ENCODE data around the gene PCNT. TPM values are rescaled to one million over a fixed set of nuclear protein-coding genes. Genes with fewer than 3 reads are reported as not detected.

Gene PCNT
- total and polyA plus RNA-seq, 2 of the 8 experiments (the other 6 are each of a cell fraction or from before 2014, with no cell fraction given), result 9.9 to 45.1 TPM

DNA sequence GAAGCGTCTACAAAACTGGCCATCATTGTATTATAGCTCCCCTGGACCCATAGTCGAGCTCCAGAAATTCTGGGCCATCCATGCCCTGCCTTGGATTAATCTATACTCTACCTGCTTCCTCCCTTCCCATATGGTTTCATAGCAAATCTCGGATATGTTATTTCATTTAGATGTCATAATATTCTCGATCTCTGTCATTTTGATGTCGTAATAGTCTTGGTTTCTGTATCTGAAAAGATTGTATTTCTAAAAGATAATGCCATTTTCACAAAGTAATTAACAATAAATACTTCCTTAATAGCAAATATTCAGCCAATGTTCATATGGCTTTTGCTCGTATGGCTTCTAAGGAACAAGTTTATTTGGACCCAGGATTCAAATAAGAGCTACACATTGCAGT, 169.9 kb downstream of the PCNT start:
- FAIRE-seq (no peak), DNase-seq (ENCODE audit: low read depth in 1 of 2, low spot score in 2 of 2) (no peak)
- H3K56ac ChIP-seq (replicated peaks; ENCODE audit: insufficient read length, low read depth, low read length), result no peak overlapping the region
- H3K4ac ChIP-seq (replicated peaks; ENCODE audit: insufficient read length, low read depth, low read length), result no peak overlapping the region
- no peak overlapping the region for H3K9ac ChIP-seq (replicated peaks in 1 of 4; ENCODE audit: extremely low read depth in 1 of 4, low read depth in 3 of 4, low read length in 3 of 4)
- no peak overlapping the region for H3K18ac ChIP-seq (ENCODE audit: extremely low read depth, low read length)
- H3K27me3 ChIP-seq (replicated peaks in 1 of 4; ENCODE audit: control insufficient read depth in 3 of 4, extremely low read depth in 1 of 4, insufficient read depth in 3 of 4, low read length in 3 of 4), result no peaks in the 10 kb centered on the region
- no peak overlapping the region for H3K4me2 ChIP-seq (ENCODE audit: insufficient read depth in 1 of 2, low read depth in 2 of 2, low read length in 2 of 2)
- no peak overlapping the region for H2AFZ ChIP-seq (ENCODE audit: low read length)
- 90% methylated on average over 6 of the region's 6 CpGs; no CpG with 5 or more reads in 1 of the 2 experiments for WGBS, 2 experiments (ENCODE audit: extremely low coverage in 1 of 2, insufficient coverage in 1 of 2, insufficient read length in 1 of 2, insufficient replicate concordance in 2 of 2, low coverage in 1 of 2, low lambda C conversion rate in 2 of 2, missing lambda C conversion rate in 1 of 2)
- no peak overlapping the region for H3K4me3 ChIP-seq (ENCODE audit: extremely low read depth in 1 of 4, insufficient read depth in 2 of 4, low read depth in 3 of 4, low read length in 4 of 4)
- ChIA-PET POLR2A (ENCODE audit: partially characterized antibody) (no interaction called here), CTCF (ENCODE audit: partially characterized antibody) (no interaction called here)
- H3K36me3 ChIP-seq (ENCODE audit: control insufficient read depth in 2 of 4, insufficient read depth in 4 of 4, low read length in 3 of 4), result peaks cover 0 to 14% (median 5%) of the 10 kb centered on the region in 4 experiments; a peak in 5 of 8 replicates
- no peak overlapping the region for H3K23ac ChIP-seq (ENCODE audit: insufficient read length)
- H2BK5ac ChIP-seq (ENCODE audit: low read depth, low read length), result no peak overlapping the region
- H3K14ac ChIP-seq (ENCODE audit: insufficient read length), result no peak overlapping the region
- H2BK120ac ChIP-seq (replicated peaks; ENCODE audit: low read depth, low read length), result no peak overlapping the region
- H2BK15ac ChIP-seq (ENCODE audit: low read length), result no peak overlapping the region
- no peaks in the 10 kb centered on the region for H3K79me2 ChIP-seq (ENCODE audit: control insufficient read depth in 1 of 2, insufficient read depth in 2 of 2, low read length in 2 of 2)
- no peak overlapping the region for H2AK5ac ChIP-seq (ENCODE audit: low read depth, low read length)
- no peak overlapping the region for H2BK20ac ChIP-seq (ENCODE audit: low read length)
- no peak overlapping the region for H3K27ac ChIP-seq (ENCODE audit: low read depth, low read length)
- no peak overlapping the region for H4K5ac ChIP-seq (ENCODE audit: insufficient read length, low read depth, low read length)
- TF ChIP-seq, protein P1, sequence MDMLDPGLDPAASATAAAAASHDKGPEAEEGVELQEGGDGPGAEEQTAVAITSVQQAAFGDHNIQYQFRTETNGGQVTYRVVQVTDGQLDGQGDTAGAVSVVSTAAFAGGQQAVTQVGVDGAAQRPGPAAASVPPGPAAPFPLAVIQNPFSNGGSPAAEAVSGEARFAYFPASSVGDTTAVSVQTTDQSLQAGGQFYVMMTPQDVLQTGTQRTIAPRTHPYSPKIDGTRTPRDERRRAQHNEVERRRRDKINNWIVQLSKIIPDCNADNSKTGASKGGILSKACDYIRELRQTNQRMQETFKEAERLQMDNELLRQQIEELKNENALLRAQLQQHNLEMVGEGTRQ (IDR thresholded peaks at IDR 0.05; ENCODE audit: low read length), result no peak
- TF ChIP-seq, protein P2, sequence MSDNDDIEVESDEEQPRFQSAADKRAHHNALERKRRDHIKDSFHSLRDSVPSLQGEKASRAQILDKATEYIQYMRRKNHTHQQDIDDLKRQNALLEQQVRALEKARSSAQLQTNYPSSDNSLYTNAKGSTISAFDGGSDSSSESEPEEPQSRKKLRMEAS (IDR thresholded peaks at IDR 0.05), result no peak
- TF ChIP-seq FOSL1 (IDR thresholded peaks at IDR 0.05; ENCODE audit: insufficient read depth, low read depth, low read length) (no peak), BRCA1 (IDR thresholded peaks at IDR 0.05; ENCODE audit: low read depth, low read length) (no peak), TAF1 (IDR thresholded peaks at IDR 0.05; ENCODE audit: low read depth, low read length) (no peak), SIRT6 (IDR thresholded peaks at IDR 0.05; ENCODE audit: low read length) (no peak), ASH2L (IDR thresholded peaks at IDR 0.05; ENCODE audit: low read length) (no peak), EP300 (IDR thresholded peaks at IDR 0.05; ENCODE audit: borderline replicate concordance in 1 of 2, low read depth in 2 of 2, low read length in 2 of 2) (no peak), EGR1 (IDR thresholded peaks at IDR 0.05; ENCODE audit: borderline replicate concordance, low read depth, low read length) (no peak)
- H2BK12ac ChIP-seq (ENCODE audit: low read depth, low read length), result no peak overlapping the region
- no peaks in the 10 kb centered on the region for H3K23me2 ChIP-seq (ENCODE audit: low read depth, low read length)
- H3K9me3 ChIP-seq (ENCODE audit: insufficient read depth in 2 of 2, low read depth in 1 of 2, low read length in 1 of 2), result no peaks in the 10 kb centered on the region
- peaks cover 0 to 10% of the 10 kb centered on the region in 2 experiments for H4K20me1 ChIP-seq (replicated peaks in 1 of 2; ENCODE audit: control insufficient read depth in 1 of 2, insufficient read depth in 2 of 2, low read length in 2 of 2)
- no peaks in the 10 kb centered on the region for H3K79me1 ChIP-seq (ENCODE audit: low read depth, low read length)
- no peak overlapping the region for H4K8ac ChIP-seq (ENCODE audit: extremely low read depth, insufficient read depth, low read length)
- peaks cover 0 to 2% (median 0%) of the 10 kb centered on the region in 4 experiments; a peak in 1 of 7 replicates for H3K4me1 ChIP-seq (replicated peaks in 1 of 4; ENCODE audit: control insufficient read depth in 3 of 4, insufficient read depth in 4 of 4, low read length in 3 of 4)
- no peak overlapping the region for H4K91ac ChIP-seq (replicated peaks; ENCODE audit: insufficient read length, low read length)
